ENCODE results near the gene CPTP.

Gene CPTP

GRCh38 chr1:1344655-1345361, 20.2 kb downstream of the CPTP start:
- Histone ChIP-seq H3K4me1 (ENCODE audit: control insufficient read depth, low read length) (peaks cover 8% of the 10 kb centered on the region), H3F3A (ENCODE audit: control insufficient read depth, insufficient read depth) (no peaks in the 10 kb centered on the region), H3K27ac (ENCODE audit: low read depth, low read length) (no peak overlapping the region), H3K4me3 (ENCODE audit: low read length) (no peak overlapping the region), H4K20me1 (ENCODE audit: control insufficient read depth, insufficient read depth, low read depth, low read length) (0 out of 2 replicates have a peak, but pooled peaks cover 4% of the 10 kb centered on the region), H3K9me3 (ENCODE audit: control insufficient read depth, insufficient read depth, low read length) (peaks cover 5% of the 10 kb centered on the region; the same call in 1 of the 2 replicates), H3K9me2 (replicated peaks; ENCODE audit: control insufficient read depth, low read length) (no peaks in the 10 kb centered on the region), H3K27me3 (ENCODE audit: control insufficient read depth, low read length) (no peaks in the 10 kb centered on the region), H3K4me2 (ENCODE audit: low read length) (no peak overlapping the region), H3K79me2 (ENCODE audit: control insufficient read depth, low read length) (peaks cover 56% of the 10 kb centered on the region), H3K36me3 (ENCODE audit: control insufficient read depth, low read length) (peaks cover 22% of the 10 kb centered on the region)
- TF ChIP-seq CTCF (IDR thresholded peaks at IDR 0.05; ENCODE audit: low read depth, low read length, poor library complexity, severe bottlenecking) (no peak), EZH2phosphoT487 (IDR thresholded peaks at IDR 0.05; ENCODE audit: borderline replicate concordance, low read length) (no peak)

GRCh38 chr1:1345384-1345783, 20.8 kb downstream of the CPTP start:
- H3K4me1 ChIP-seq (ENCODE audit: control insufficient read depth, low read length), result peaks cover 8% of the 10 kb centered on the region
- TF ChIP-seq CTCF (IDR thresholded peaks at IDR 0.05; ENCODE audit: low read depth, low read length, poor library complexity, severe bottlenecking), result no peak
- no peak for TF ChIP-seq EZH2phosphoT487 (IDR thresholded peaks at IDR 0.05; ENCODE audit: borderline replicate concordance, low read length)
- H3K9me2 ChIP-seq (replicated peaks; ENCODE audit: control insufficient read depth, low read length), result no peaks in the 10 kb centered on the region
- no peak overlapping the region for H3K27ac ChIP-seq (ENCODE audit: low read depth, low read length)
- peaks cover 16% of the 10 kb centered on the region for H3K36me3 ChIP-seq (ENCODE audit: control insufficient read depth, low read length)
- H3K79me2 ChIP-seq (ENCODE audit: control insufficient read depth, low read length), result peaks cover 56% of the 10 kb centered on the region
- no peak overlapping the region for H3K4me2 ChIP-seq (ENCODE audit: low read length)
- H3F3A ChIP-seq (ENCODE audit: control insufficient read depth, insufficient read depth), result no peaks in the 10 kb centered on the region
- no peaks in the 10 kb centered on the region for H3K27me3 ChIP-seq (ENCODE audit: control insufficient read depth, low read length)
- no peak overlapping the region for H3K4me3 ChIP-seq (ENCODE audit: low read length)
- peaks cover 5% of the 10 kb centered on the region; the same call in 1 of the 2 replicates for H3K9me3 ChIP-seq (ENCODE audit: control insufficient read depth, insufficient read depth, low read length)
- 0 out of 2 replicates have a peak, but pooled peaks cover 4% of the 10 kb centered on the region for H4K20me1 ChIP-seq (ENCODE audit: control insufficient read depth, insufficient read depth, low read depth, low read length)

- peaks cover 5% of the 10 kb centered on the region; the same call in 1 of the 2 replicates for H3K9me3 ChIP-seq (ENCODE audit: control insufficient read depth, insufficient read depth, low read length)
- no peak overlapping the region for H3K4me2 ChIP-seq (ENCODE audit: low read length)
- no peak overlapping the region for H3K27ac ChIP-seq (ENCODE audit: low read depth, low read length)
- peaks cover 11% of the 10 kb centered on the region for H3K36me3 ChIP-seq (ENCODE audit: control insufficient read depth, low read length)
- peaks cover 8% of the 10 kb centered on the region for H3K4me1 ChIP-seq (ENCODE audit: control insufficient read depth, low read length)
- H3F3A ChIP-seq (ENCODE audit: control insufficient read depth, insufficient read depth), result no peaks in the 10 kb centered on the region
- no peaks in the 10 kb centered on the region for H3K27me3 ChIP-seq (ENCODE audit: control insufficient read depth, low read length)
- peaks cover 56% of the 10 kb centered on the region for H3K79me2 ChIP-seq (ENCODE audit: control insufficient read depth, low read length)
- TF ChIP-seq CTCF (IDR thresholded peaks at IDR 0.05; ENCODE audit: low read depth, low read length, poor library complexity, severe bottlenecking) (no peak), EZH2phosphoT487 (IDR thresholded peaks at IDR 0.05; ENCODE audit: borderline replicate concordance, low read length) (no peak)
- no peak overlapping the region for H3K4me3 ChIP-seq (ENCODE audit: low read length)
- H4K20me1 ChIP-seq (ENCODE audit: control insufficient read depth, insufficient read depth, low read depth, low read length), result 0 out of 2 replicates have a peak, but pooled peaks cover 4% of the 10 kb centered on the region
- H3K9me2 ChIP-seq (replicated peaks; ENCODE audit: control insufficient read depth, low read length), result no peaks in the 10 kb centered on the region
Measured at GRCh38 chr1:1345860-1346500, 21.4 kb downstream of the CPTP start.

Data from DOHH2 (cell line).